Small intestine (tissue), 7 donors: Measurements from ENCODE around the gene PARD3B. TPM values are rescaled to one million over a fixed set of nuclear protein-coding genes. Genes with fewer than 3 reads are reported as not detected.

Experiments
- DNase-seq, 2 donors: peaks; one replicate each; pipeline versions ENCODE4 v3.0.0 to v3.0.0-alpha.2; 2013
- FAIRE-seq: peaks from 2 replicates; lab custom pipeline; 2012; peaks lifted over from hg19 to GRCh38; lab: Jason Lieb, UNC
- H3K27ac ChIP-seq, 3 donors: one replicate each; pipeline ENCODE4 v1.5.1; 2013; ENCODE audit warnings: low read length in 2 of 3, mild to moderate bottlenecking in 2 of 3, control low read depth in 1 of 3, inconsistent platforms in 1 of 3, low read depth in 1 of 3, moderate library complexity in 1 of 3
- H3K27me3 ChIP-seq, 3 donors: one replicate each; pipeline ENCODE4 v1.6.1; 2013; ENCODE audit warnings: low read length in 3 of 3, inconsistent platforms in 1 of 3; ENCODE audit not compliant: control insufficient read depth in 3 of 3, insufficient read depth in 3 of 3
- H3K36me3 ChIP-seq, 3 donors: one replicate each; pipeline ENCODE4 v1.6.1; 2013; ENCODE audit warnings: low read length in 3 of 3, inconsistent platforms in 1 of 3, low read depth in 1 of 3, mild to moderate bottlenecking in 1 of 3, moderate library complexity in 1 of 3; ENCODE audit not compliant: control insufficient read depth in 3 of 3, insufficient read depth in 2 of 3
- H3K4me1 ChIP-seq, 3 donors: one replicate each; pipeline ENCODE4 v1.6.1; 2013; ENCODE audit warnings: low read length in 2 of 3, inconsistent platforms in 1 of 3, low read depth in 1 of 3, mild to moderate bottlenecking in 1 of 3, moderate library complexity in 1 of 3; ENCODE audit not compliant: control insufficient read depth in 3 of 3, insufficient read depth in 2 of 3
- H3K4me3 ChIP-seq, 3 donors: one replicate each; pipeline ENCODE4 v1.5.1; 2013; ENCODE audit warnings: low read length in 3 of 3, control low read depth in 1 of 3, inconsistent platforms in 1 of 3, low read depth in 1 of 3, mild to moderate bottlenecking in 1 of 3, moderate library complexity in 1 of 3
- H3K9me3 ChIP-seq, 2 donors: one replicate each; pipeline ENCODE4 v1.6.1; 2013; ENCODE audit warnings: low read depth in 1 of 2, low read length in 1 of 2; ENCODE audit not compliant: control insufficient read depth in 2 of 2, insufficient read depth in 1 of 2
- WGBS, 3 donors: extraction: QIAGEN DNeasy Blood & Tissue Kit; methylation state at CpG; one replicate each; pipeline ENCODE4 v1.1.7; 2013; 5-methylcytosine and 5-hydroxymethylcytosine counted together
- polyA plus RNA-seq, 4 donors: library from polyadenylated mRNA; stranded (reverse) in 3 of 4; unstranded in 1 of 4; fragments of 200-250 nt in 3 of 4; fragments of 120-200 nt in 1 of 4; gene quantifications; one replicate each; pipeline versions ENCODE4 v1.2.1 to v1.2.3, GENCODE V29; 2013
- donor health status: healthy with polysubstance abuse.
- donor health status: control.
- donor health status: control.
- donor health status: Bipolar disorder and iron deficiency.
- donor health status: healthy.

The PARD3B gene
- polyA plus RNA-seq, 4 donors, result 2.8 to 10.7 (median 3.6) TPM

- H3K27ac ChIP-seq, result no peak overlapping the region
- H3K27me3 ChIP-seq, result peaks cover 0 to 3% (median 0%) of the 10 kb centered on the region in 3 donors
- FAIRE-seq (no peak), DNase-seq (no peak)
- peaks cover 0 to 5% of the 10 kb centered on the region in 2 donors for H3K9me3 ChIP-seq
- no peaks in the 10 kb centered on the region for H3K4me1 ChIP-seq
- no peak overlapping the region for H3K4me3 ChIP-seq
- WGBS, 3 donors, result 59 to 60% (median 59%) methylated on average over 4 of the region's 4 CpGs
- no peaks in the 10 kb centered on the region for H3K36me3 ChIP-seq
These were observed 1095.4 kb downstream of the PARD3B start for GRCh38 chr2:205640716-205641115.

- peaks cover 0 to 3% (median 0%) of the 10 kb centered on the region in 3 donors for H3K27me3 ChIP-seq
- H3K27ac ChIP-seq, result no peak overlapping the region
- FAIRE-seq, result no peak
- H3K9me3 ChIP-seq, result peaks cover 0 to 5% of the 10 kb centered on the region in 2 donors
- no peak for DNase-seq
- no peaks in the 10 kb centered on the region for H3K4me1 ChIP-seq
- H3K36me3 ChIP-seq, result no peaks in the 10 kb centered on the region
- H3K4me3 ChIP-seq, result no peak overlapping the region
- 49 to 58% (median 53%) methylated on average over 6 of the region's 6 CpGs for WGBS, 3 donors
These were observed 1097.5 kb downstream of the PARD3B start for GRCh38 chr2:205642599-205643356.

GRCh38 chr2:205643391-205643885 lies 1098.2 kb downstream of the PARD3B start:
- Histone ChIP-seq H3K9me3 (peaks cover 0 to 5% of the 10 kb centered on the region in 2 donors), H3K4me1 (no peaks in the 10 kb centered on the region), H3K27me3 (peaks cover 0 to 3% (median 0%) of the 10 kb centered on the region in 3 donors), H3K4me3 (no peak overlapping the region), H3K27ac (no peak overlapping the region), H3K36me3 (no peaks in the 10 kb centered on the region)
- DNase-seq (no peak), FAIRE-seq (no peak)
- WGBS, 3 donors, result 63 to 74% (median 72%) methylated on average over 10 of the region's 10 CpGs

- FAIRE-seq, result no peak
- WGBS, 3 donors, result 85 to 92% (median 90%) methylated on average over 5 of the region's 5 CpGs
- no peak overlapping the region for H3K4me3 ChIP-seq
These were observed 1098.7 kb downstream of the PARD3B start for GRCh38 chr2:205644018-205644417.

GRCh38 chr2:205646680-205647079 lies 1101.4 kb downstream of the PARD3B start:
- 64 to 74% (median 71%) methylated on average over 8 of the region's 8 CpGs for WGBS, 3 donors
- Histone ChIP-seq H3K4me3 (no peak overlapping the region), H3K27me3 (peaks cover 0 to 3% (median 0%) of the 10 kb centered on the region in 3 donors), H3K27ac (no peak overlapping the region), H3K4me1 (no peaks in the 10 kb centered on the region), H3K9me3 (no peaks in the 10 kb centered on the region), H3K36me3 (no peaks in the 10 kb centered on the region)
- no peak for DNase-seq
- FAIRE-seq, result no peak

More at GRCh38 chr2:205644018-205644417, 1098.7 kb downstream of the PARD3B start:
- Histone ChIP-seq H3K9me3 (peaks cover 0 to 5% of the 10 kb centered on the region in 2 donors), H3K36me3 (no peaks in the 10 kb centered on the region), H3K27me3 (peaks cover 0 to 3% (median 0%) of the 10 kb centered on the region in 3 donors), H3K4me1 (no peaks in the 10 kb centered on the region), H3K27ac (no peak overlapping the region)
- no peak for DNase-seq

DNA sequence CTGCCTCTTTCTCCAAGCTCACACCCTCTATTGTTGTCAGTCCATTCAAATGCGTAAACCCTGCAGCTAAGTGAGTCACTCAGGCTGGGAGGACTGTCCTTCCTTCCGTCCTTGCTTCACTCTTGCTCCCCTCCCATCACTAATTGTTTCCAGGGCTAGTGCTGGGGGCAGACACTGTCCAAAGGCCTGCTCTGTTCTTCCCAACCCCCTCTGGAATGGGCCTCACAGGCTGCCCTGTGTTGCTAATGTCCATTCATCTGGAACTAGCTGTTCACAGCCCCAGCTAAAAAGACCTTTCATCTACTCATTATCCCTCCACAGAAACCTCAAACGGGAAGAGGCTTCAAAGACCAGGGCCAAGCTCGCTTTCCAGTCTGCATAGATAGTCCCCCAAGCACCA lies 1105.2 kb downstream of the PARD3B start:
- Histone ChIP-seq H3K4me1 (no peaks in the 10 kb centered on the region), H3K36me3 (no peaks in the 10 kb centered on the region), H3K4me3 (no peak overlapping the region), H3K27ac (no peak overlapping the region), H3K9me3 (no peaks in the 10 kb centered on the region), H3K27me3 (no peaks in the 10 kb centered on the region)
- DNase-seq (no peak), FAIRE-seq (no peak)
- 65 to 79% (median 78%) methylated on average over 4 of the region's 4 CpGs for WGBS, 3 donors

- no peak for DNase-seq
- no peak for FAIRE-seq
- 95 to 97% (median 97%) methylated on average over 7 of the region's 7 CpGs for WGBS, 3 donors
- no peaks in the 10 kb centered on the region for H3K9me3 ChIP-seq
- H3K27ac ChIP-seq, result no peak overlapping the region
- H3K4me1 ChIP-seq, result no peaks in the 10 kb centered on the region
- no peaks in the 10 kb centered on the region for H3K27me3 ChIP-seq
- no peak overlapping the region for H3K4me3 ChIP-seq
- H3K36me3 ChIP-seq, result no peaks in the 10 kb centered on the region
These were observed 1105.7 kb downstream of the PARD3B start for GRCh38 chr2:205650931-205651330.

GRCh38 chr2:205651719-205652118 lies 1106.4 kb downstream of the PARD3B start:
- WGBS, 3 donors, result 0 to 2% (median 0%) methylated on average over 1 of the region's 1 CpG
- no peaks in the 10 kb centered on the region for H3K27me3 ChIP-seq
- no peak overlapping the region for H3K4me3 ChIP-seq
- H3K36me3 ChIP-seq, result no peaks in the 10 kb centered on the region
- no peak for DNase-seq
- FAIRE-seq, result no peak
- H3K4me1 ChIP-seq, result no peaks in the 10 kb centered on the region
- H3K27ac ChIP-seq, result no peak overlapping the region
- H3K9me3 ChIP-seq, result no peaks in the 10 kb centered on the region
